Esophagus muscularis mucosa (tissue), 4 donors: ENCODE measurements around the gene FAHD2A. TPM values are rescaled to one million over a fixed set of nuclear protein-coding genes. Genes with fewer than 3 reads are reported as not detected.

Experiments used
- DNase-seq: peaks from one replicate; pipeline ENCODE4 v3.0.0-alpha.2; 2017; ENCODE audit errors: extremely low spot score
- H3K27ac ChIP-seq, 4 donors: fragments of 200-600 bp; sonication (generic); replicated peaks in 1 of 4; 1 replicate in 3 of 4; 2 replicates in 1 of 4; pipeline ENCODE4 v1.5.1; 2016 to 2019; ENCODE audit warnings: mild to moderate bottlenecking in 1 of 4
- H3K27me3 ChIP-seq, 4 donors: fragments of 200-600 bp; sonication (generic); one replicate each; pipeline versions ENCODE4 v1.5.1 to v1.6.0; 2016 to 2019
- H3K36me3 ChIP-seq, 4 donors: fragments of 200-600 bp; sonication (generic); one replicate each; pipeline ENCODE4 v1.5.1; 2016 to 2019
- H3K4me1 ChIP-seq, 4 donors: fragments of 200-600 bp; sonication (generic); one replicate each; pipeline ENCODE4 v1.5.1; 2016 to 2019
- H3K4me3 ChIP-seq, 4 donors: fragments of 200-600 bp; sonication (generic); 1 replicate in 2 of 4; 2 replicates in 2 of 4; pipeline ENCODE4 v1.5.1; 2016 to 2019; ENCODE audit warnings: mild to moderate bottlenecking in 4 of 4, moderate library complexity in 1 of 4
- H3K9me3 ChIP-seq, 4 donors: fragments of 200-600 bp; sonication (generic); 1 replicate in 3 of 4; 2 replicates in 1 of 4; pipeline ENCODE4 v1.5.1; 2016 to 2019
- EP300 ChIP-seq: sonication (generic); formaldehyde crosslinking; IDR thresholded peaks from one replicate; pipeline ENCODE4 v1.6.1; 2017; ENCODE audit warnings: antibody characterized with exemption
- POLR2A ChIP-seq: fragments of 450-650 bp; IDR thresholded peaks from one replicate; pipeline ENCODE4 v1.6.1; 2017; ENCODE audit warnings: antibody characterized with exemption, moderate library complexity, mild to moderate bottlenecking, low read depth
- POLR2AphosphoS5 ChIP-seq, 2 donors: sonication (generic); formaldehyde crosslinking; IDR thresholded peaks; one replicate each; pipeline ENCODE4 v1.6.1; 2017; ENCODE audit warnings: antibody characterized with exemption in 2 of 2
- WGBS: methylation state at CpG from one replicate; pipeline ENCODE4 v1.1.5; 2018; 5-methylcytosine and 5-hydroxymethylcytosine counted together
- intact Hi-C: fragments of 100-400 bp; cut with DNase I; formaldehyde crosslinking; loops from one replicate; pipeline ENCODE4 v1.15.1; 2023
- total RNA-seq, 4 donors: library from RNA; depleted of rRNA; stranded (reverse); fragments of >200 nt; gene quantifications; one replicate each; pipeline versions ENCODE4 v1.1.0 to v1.2.1, GENCODE V29; 2016
- TF ChIP-seq, protein P1 (sequence below), 3 experiments: fragments of 200-600 bp in 2 of 3; fragments of 450-650 bp in 1 of 3; sonication (generic) in 2 of 3; IDR thresholded peaks; one replicate each; pipeline ENCODE4 v1.5.1; 2017 to 2019; ENCODE audit warnings: antibody characterized with exemption in 3 of 3, mild to moderate bottlenecking in 2 of 3, moderate library complexity in 1 of 3

FAHD2A gene
- total RNA-seq, 4 donors from 2014 or later: 11.2 to 20.0 (median 16.5) TPM

DNA sequence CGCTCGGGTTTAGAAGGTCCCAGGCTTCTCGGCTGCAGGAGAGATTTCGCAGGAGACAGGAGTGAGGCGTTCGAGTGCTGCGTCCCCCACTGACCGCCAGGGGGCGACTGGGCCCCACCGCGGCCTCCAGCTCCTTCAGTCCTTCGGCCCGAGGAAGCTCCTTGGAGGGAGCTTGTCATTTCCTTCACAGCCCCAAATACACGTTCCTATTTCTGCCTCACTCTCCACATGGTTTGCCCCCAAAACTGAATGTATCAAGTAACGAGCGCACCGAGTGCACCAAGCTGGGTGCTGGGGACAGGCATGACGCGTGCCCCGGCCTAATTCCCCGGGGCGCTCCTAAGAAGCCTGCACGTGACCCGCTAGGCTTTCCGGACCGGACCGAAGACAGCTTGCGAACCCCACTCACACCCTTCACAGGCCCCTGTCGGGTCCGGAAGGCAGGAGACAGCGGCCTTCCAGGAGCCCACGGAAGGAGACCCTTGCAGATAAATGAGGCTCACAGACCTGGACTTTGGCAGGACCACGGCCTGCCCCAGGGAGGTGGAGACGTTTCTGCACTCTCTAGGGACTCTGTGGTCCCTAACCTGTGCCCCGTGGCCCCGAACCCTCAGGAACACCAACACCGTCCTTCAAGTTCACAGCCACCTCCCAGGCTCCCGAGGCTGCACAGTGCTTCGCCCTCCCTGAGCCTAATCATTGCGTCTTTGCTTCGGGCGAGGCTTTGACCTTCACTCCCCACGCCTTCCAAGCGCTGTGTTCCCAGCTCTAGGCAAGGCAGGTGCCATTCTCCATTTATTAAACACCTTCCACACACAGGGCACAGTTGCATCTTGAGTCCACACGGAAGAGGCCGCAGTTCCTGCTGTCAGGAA is 13.0 kb upstream of the FAHD2A start:
- TF ChIP-seq EP300 (no peak), POLR2AphosphoS5 (IDR thresholded peaks at IDR 0.05) (peak in 1 of 2 donors; percentile 34), POLR2A (no peak)
- TF ChIP-seq, protein P1, sequence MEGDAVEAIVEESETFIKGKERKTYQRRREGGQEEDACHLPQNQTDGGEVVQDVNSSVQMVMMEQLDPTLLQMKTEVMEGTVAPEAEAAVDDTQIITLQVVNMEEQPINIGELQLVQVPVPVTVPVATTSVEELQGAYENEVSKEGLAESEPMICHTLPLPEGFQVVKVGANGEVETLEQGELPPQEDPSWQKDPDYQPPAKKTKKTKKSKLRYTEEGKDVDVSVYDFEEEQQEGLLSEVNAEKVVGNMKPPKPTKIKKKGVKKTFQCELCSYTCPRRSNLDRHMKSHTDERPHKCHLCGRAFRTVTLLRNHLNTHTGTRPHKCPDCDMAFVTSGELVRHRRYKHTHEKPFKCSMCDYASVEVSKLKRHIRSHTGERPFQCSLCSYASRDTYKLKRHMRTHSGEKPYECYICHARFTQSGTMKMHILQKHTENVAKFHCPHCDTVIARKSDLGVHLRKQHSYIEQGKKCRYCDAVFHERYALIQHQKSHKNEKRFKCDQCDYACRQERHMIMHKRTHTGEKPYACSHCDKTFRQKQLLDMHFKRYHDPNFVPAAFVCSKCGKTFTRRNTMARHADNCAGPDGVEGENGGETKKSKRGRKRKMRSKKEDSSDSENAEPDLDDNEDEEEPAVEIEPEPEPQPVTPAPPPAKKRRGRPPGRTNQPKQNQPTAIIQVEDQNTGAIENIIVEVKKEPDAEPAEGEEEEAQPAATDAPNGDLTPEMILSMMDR (IDR thresholded peaks at IDR 0.05): peak; percentile 71 to 97 (median 82)
- WGBS: 45% methylated on average over 28 of the region's 46 CpGs
- Histone ChIP-seq H3K27ac (no peak overlapping the region), H3K4me1 (peaks cover 6 to 23% (median 16%) of the 10 kb centered on the region in 4 donors), H3K36me3 (no peaks in the 10 kb centered on the region), H3K4me3 (peak overlapping the region in 1 of 4 donors; percentile 24), H3K27me3 (peaks cover 0 to 8% (median 0%) of the 10 kb centered on the region in 4 donors), H3K9me3 (no peaks in the 10 kb centered on the region)
- intact Hi-C loops: no loop called here
- no peak for DNase-seq

DNA sequence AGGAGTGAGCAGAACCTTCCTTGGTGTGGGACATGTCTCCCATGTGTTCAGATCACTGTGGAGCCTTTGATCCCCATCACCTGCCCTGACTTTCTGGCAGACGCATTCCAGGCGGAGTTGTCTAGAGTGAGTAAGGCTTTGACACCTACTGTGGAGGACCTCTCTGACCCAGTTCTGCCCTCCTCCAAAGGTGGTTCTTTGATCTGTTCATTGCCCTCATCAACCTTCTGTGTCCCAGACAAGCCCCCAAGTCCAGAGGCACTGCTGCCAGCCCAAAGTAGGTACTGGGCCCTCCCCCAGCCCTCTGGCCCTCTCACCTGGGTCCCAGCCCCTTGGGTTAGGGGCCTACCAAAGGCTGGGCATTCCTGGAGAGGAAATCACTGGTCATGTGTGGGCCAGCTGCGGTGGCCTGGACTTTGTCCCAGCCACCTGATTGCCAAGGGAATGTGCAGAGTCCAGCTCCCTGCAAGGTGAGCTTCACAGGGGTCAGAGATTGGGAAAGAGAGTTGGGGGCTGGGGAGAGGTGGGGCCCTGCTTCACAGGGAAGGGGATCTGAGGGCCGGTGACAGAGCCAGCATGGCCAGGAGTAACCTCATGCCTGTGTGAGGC is 12.1 kb upstream of the FAHD2A start:
- 90% methylated on average over 3 of the region's 4 CpGs for WGBS

DNA sequence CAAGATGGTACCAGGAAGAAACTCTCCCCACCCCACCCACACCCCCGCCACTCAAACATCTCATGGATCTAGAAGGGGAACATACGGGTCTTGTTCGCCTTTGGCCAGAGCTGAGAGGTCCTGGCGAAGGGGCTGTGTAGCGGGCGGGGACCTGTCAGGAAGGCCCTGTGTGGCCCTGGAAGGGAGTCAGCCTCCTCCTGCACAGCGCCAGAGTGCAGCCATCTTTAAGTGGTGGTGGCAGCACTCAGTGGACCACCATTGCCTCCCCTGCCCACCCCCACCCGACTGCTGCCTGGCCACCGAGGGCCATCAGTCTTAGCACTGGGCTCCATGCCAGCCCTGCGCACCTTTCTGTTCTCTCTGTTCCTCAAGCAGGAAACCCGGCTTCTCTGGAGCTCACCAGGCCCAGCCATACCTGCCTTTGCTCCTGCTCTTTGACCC is 11.6 kb upstream of the FAHD2A start:
- intact Hi-C loops: no loop called here
- Histone ChIP-seq H3K36me3 (no peaks in the 10 kb centered on the region), H3K4me1 (peaks cover 6 to 9% (median 9%) of the 10 kb centered on the region in 4 donors), H3K9me3 (no peaks in the 10 kb centered on the region), H3K27ac (no peak overlapping the region), H3K4me3 (no peak overlapping the region), H3K27me3 (peaks cover 0 to 8% (median 0%) of the 10 kb centered on the region in 4 donors)
- WGBS: 100% methylated on average over 6 of the region's 11 CpGs
- DNase-seq: no peak
- no peak for TF ChIP-seq POLR2A
- TF ChIP-seq EP300: no peak
- TF ChIP-seq POLR2AphosphoS5 (IDR thresholded peaks at IDR 0.05): no peak

More for the DNA sequence above, 12.1 kb upstream of the FAHD2A start:
- Histone ChIP-seq H3K4me1 (peaks cover 6 to 14% (median 11%) of the 10 kb centered on the region in 4 donors), H3K9me3 (no peaks in the 10 kb centered on the region), H3K27me3 (peaks cover 0 to 8% (median 0%) of the 10 kb centered on the region in 4 donors), H3K4me3 (no peak overlapping the region), H3K27ac (no peak overlapping the region), H3K36me3 (no peaks in the 10 kb centered on the region)
- no peak for TF ChIP-seq EP300
- TF ChIP-seq POLR2AphosphoS5 (IDR thresholded peaks at IDR 0.05): no peak
- TF ChIP-seq, protein P1 (IDR thresholded peaks at IDR 0.05): no peak
- no peak for TF ChIP-seq POLR2A
- intact Hi-C loops: no loop called here
- no peak for DNase-seq

DNA sequence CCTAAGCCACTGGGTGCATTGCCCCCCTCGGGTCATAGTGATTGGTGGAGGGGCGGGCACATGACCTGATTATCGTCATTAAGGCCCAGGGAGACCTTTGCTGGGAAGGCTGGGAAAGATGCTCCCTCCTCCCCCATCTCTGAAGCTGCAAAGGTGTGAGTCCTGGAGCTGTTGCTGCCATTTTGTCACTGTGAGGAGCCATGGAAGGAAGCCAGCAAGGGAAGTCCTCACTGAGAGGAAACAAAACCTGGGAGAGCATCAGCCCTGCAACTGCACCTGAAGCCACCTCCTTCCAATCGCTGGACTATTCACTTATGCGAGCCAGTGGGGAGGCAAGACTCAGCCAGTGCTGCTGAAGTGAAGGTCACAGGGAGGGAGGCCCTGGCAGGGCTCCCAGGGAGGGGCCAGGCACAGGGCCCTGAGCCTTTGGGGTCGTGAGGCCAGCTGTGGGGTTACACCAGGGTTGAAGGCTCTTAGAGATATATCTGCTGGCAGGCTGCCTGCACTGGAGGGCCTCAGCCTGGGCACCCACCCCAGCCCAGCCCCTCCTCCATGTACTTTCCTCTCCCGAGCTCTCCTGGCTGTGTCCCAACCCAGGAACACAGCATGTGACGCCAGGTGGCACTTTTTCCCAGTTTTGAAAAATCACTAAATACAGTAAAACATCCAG is 10.7 kb upstream of the FAHD2A start:
- intact Hi-C loops: no loop called here
- no peak overlapping the region for H3K27ac ChIP-seq
- no peaks in the 10 kb centered on the region for H3K36me3 ChIP-seq
- H3K4me3 ChIP-seq: no peak overlapping the region
- peaks cover 0 to 8% (median 0%) of the 10 kb centered on the region in 4 donors for H3K27me3 ChIP-seq
- TF ChIP-seq, protein P1 (IDR thresholded peaks at IDR 0.05): no peak
- TF ChIP-seq POLR2AphosphoS5 (IDR thresholded peaks at IDR 0.05) (no peak), POLR2A (no peak), EP300 (no peak)
- no peak for DNase-seq
- 63% methylated on average over 8 of the region's 8 CpGs for WGBS
- no peaks in the 10 kb centered on the region for H3K9me3 ChIP-seq
- H3K4me1 ChIP-seq: peaks cover 6 to 9% (median 9%) of the 10 kb centered on the region in 4 donors
